H1 (cell line): ENCODE measurements around the gene ANK3. TPM values are rescaled to one million over a fixed set of nuclear protein-coding genes. Genes with fewer than 3 reads are reported as not detected.

Source experiments
- HDAC2 ChIP-seq, 2 experiments: fragments of 300-600 bp in 1 of 2; sonication (generic) in 1 of 2; IDR thresholded peaks; 2 replicates each; pipeline ENCODE4 v1.6.1; 2011 to 2012; ENCODE audit warnings: low read depth in 2 of 2, low read length in 2 of 2, mild to moderate bottlenecking in 2 of 2, moderate library complexity in 2 of 2, borderline replicate concordance in 1 of 2, inconsistent platforms in 1 of 2
- POLR2AphosphoS5 ChIP-seq: IDR thresholded peaks from 2 replicates; pipeline ENCODE4 v1.6.1; 2011; ENCODE audit warnings: low read depth, low read length
- SAP30 ChIP-seq: fragments of 300-600 bp; sonication (generic); IDR thresholded peaks from 2 replicates; pipeline ENCODE4 v1.7.1; 2012; ENCODE audit warnings: low read length, moderate library complexity, mild to moderate bottlenecking, inconsistent platforms; ENCODE audit not compliant: insufficient read depth, insufficient replicate concordance
- polyA plus RNA-seq, 7 experiments: library from polyadenylated mRNA; depleted of rRNA in 3 of 7; stranded (reverse) in 5 of 7; unstranded in 2 of 7; fragments of >200 nt in 5 of 7; fragments of 200-250 nt in 2 of 7; gene quantifications; 1 replicate in 5 of 7; 2 replicates in 1 of 7; 4 replicates in 1 of 7; pipeline versions ENCODE4 v1.2.1 to v1.2.3, GENCODE V29; 2011 to 2013; ENCODE audit warnings: missing spikeins in 2 of 7, mixed read lengths in 2 of 7
- total RNA-seq: library from RNA; stranded (reverse); fragmentation: NEBNext Ultra II Directional; extraction: Animal tissue kit (Norgen Biotek cat#: 25700); gene quantifications from 2 replicates; pipeline ENCODE4 v1.2.1, GENCODE V29; 2021

The ANK3 gene
- total and polyA plus RNA-seq, 2 of the 8 experiments (the other 6 are each of a cell fraction or from before 2014, with no cell fraction given) = 18.1 to 67.9 TPM

GRCh38 chr10:60073397-60073780, 316.3 kb downstream of the ANK3 start (continued):
- TF ChIP-seq POLR2AphosphoS5 (no peak), SAP30 (no peak), HDAC2 (IDR thresholded peaks at IDR 0.05; ENCODE audit: borderline replicate concordance in 1 of 2, low read depth in 2 of 2, low read length in 2 of 2) (no peak)
